ENCODE results near the gene RETREG3. TPM values are rescaled to one million over a fixed set of nuclear protein-coding genes. Genes with fewer than 3 reads are reported as not detected.

RETREG3 gene
- total and polyA plus RNA-seq, 2 experiments from 2014 or later = 8.0 to 38.2 TPM

- H3K4me1 ChIP-seq (ENCODE audit: insufficient read depth) = no peaks in the 10 kb centered on the region
- 0 out of 2 replicates have a peak, but pooled peaks cover 4% of the 10 kb centered on the region for H4K20me1 ChIP-seq (replicated peaks; ENCODE audit: insufficient read depth)
- Mint-ChIP-seq H3K4me3 (no peak overlapping the region), H3K27ac (no peak overlapping the region), H3K4me1 (no peaks in the 10 kb centered on the region), H3K27me3 (ENCODE audit: insufficient read depth, low read depth, poor library complexity) (peaks cover 5% of the 10 kb centered on the region), H3K36me3 (ENCODE audit: low read depth) (peaks cover 32% of the 10 kb centered on the region), H3K9me3 (no peaks in the 10 kb centered on the region)
- ATAC-seq (no peak), DNase-seq (ENCODE audit: low spot score) (no peak)
- no peaks in the 10 kb centered on the region for H3F3A ChIP-seq (replicated peaks; ENCODE audit: low read depth)
- no peaks in the 10 kb centered on the region for H3K27me3 ChIP-seq (ENCODE audit: insufficient read depth)
- peaks cover 8% of the 10 kb centered on the region; the same call in 1 of the 2 replicates for H3K36me3 ChIP-seq (ENCODE audit: insufficient read depth)
- no peaks in the 10 kb centered on the region for H3K9me2 ChIP-seq (ENCODE audit: insufficient read depth)
- H3K4me2 ChIP-seq = no peak overlapping the region
- peaks cover 4% of the 10 kb centered on the region; the same call in 1 of the 2 replicates for H3K79me2 ChIP-seq (replicated peaks; ENCODE audit: insufficient read depth)
- H2AFZ ChIP-seq = no peak overlapping the region
- H3K4me3 ChIP-seq = no peak overlapping the region
- no peak overlapping the region for H3K27ac ChIP-seq (ENCODE audit: low read depth)
- TF ChIP-seq ZNF462 (CRISPR knock-in tag; IDR thresholded peaks at IDR 0.05) = no peak
- no peak for TF ChIP-seq ZNF114 (CRISPR knock-in tag; IDR thresholded peaks at IDR 0.05)
- no peak for TF ChIP-seq ETS1 (IDR thresholded peaks at IDR 0.05)
- TF ChIP-seq EZH2 (IDR thresholded peaks at IDR 0.05; ENCODE audit: low read depth, unreplicated experiment) = no peak
- TF ChIP-seq NANOG (IDR thresholded peaks at IDR 0.05; ENCODE audit: borderline replicate concordance) = no peak
- no peak for TF ChIP-seq POLR2AphosphoS5 (IDR thresholded peaks at IDR 0.05; ENCODE audit: low read depth)
- TF ChIP-seq REST (IDR thresholded peaks at IDR 0.05; ENCODE audit: unreplicated experiment) = no peak
- TF ChIP-seq CTCF (conservative IDR thresholded peaks at IDR 0.05; ENCODE audit: low read depth in 2 of 2) = no peak
- TF ChIP-seq ZNF331 (CRISPR knock-in tag; IDR thresholded peaks at IDR 0.05; ENCODE audit: low read depth) = no peak
- TF ChIP-seq CREB1 (CRISPR knock-in tag; IDR thresholded peaks at IDR 0.05; ENCODE audit: low read depth) = no peak
- TF ChIP-seq STAT1 (IDR thresholded peaks at IDR 0.05; ENCODE audit: unreplicated experiment) = no peak
- TF ChIP-seq JUNB (IDR thresholded peaks at IDR 0.05; ENCODE audit: unreplicated experiment) = no peak
- no peak for TF ChIP-seq EZH2phosphoT487 (IDR thresholded peaks at IDR 0.05; ENCODE audit: unreplicated experiment)
Observed at GRCh38 chr17:42591411-42591810, 17.8 kb downstream of the RETREG3 start.
